Head of caudate nucleus (tissue), 42 donors: ENCODE data around the gene S100A13.
"Not testable (repeated sequence)": the region's sequence is repeated elsewhere in the genome, so short reads cannot be mapped to it uniquely, and the experiment has no call there.

Source experiments
- DNase-seq, 42 donors: peaks; one replicate each; pipeline versions ENCODE4 v3.0.0 to v3.0.0-alpha.2; 2020 to 2021; ENCODE audit warnings: mixed read lengths in 7 of 42
- intact Hi-C: fragments of 100-400 bp; cut with DNase I; formaldehyde crosslinking; loops from one replicate; pipeline ENCODE4 v1.15.0; 2022

The S100A13 gene

DNA sequence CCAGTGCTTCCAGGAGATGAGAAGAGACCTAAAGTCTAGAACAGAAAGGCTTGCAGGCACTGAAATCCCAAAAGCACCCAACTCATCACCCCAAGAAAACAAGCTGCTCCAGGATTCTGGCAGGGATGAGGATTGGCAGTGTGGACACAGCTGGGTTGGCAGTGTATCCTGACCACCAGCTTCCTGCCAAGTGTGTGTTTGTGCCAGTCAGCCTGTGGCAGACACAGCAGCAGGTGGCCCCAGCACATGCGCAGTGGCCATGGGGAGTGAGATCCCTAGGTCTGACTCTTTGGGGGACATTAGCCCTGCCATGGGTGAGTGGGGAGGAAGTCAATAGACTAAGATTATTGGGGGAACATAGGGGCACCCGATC is 22.5 kb upstream of the S100A13 start:
- peak; percentile 55 to 92 (median 80) for DNase-seq
- intact Hi-C loops: no loop called here

DNA sequence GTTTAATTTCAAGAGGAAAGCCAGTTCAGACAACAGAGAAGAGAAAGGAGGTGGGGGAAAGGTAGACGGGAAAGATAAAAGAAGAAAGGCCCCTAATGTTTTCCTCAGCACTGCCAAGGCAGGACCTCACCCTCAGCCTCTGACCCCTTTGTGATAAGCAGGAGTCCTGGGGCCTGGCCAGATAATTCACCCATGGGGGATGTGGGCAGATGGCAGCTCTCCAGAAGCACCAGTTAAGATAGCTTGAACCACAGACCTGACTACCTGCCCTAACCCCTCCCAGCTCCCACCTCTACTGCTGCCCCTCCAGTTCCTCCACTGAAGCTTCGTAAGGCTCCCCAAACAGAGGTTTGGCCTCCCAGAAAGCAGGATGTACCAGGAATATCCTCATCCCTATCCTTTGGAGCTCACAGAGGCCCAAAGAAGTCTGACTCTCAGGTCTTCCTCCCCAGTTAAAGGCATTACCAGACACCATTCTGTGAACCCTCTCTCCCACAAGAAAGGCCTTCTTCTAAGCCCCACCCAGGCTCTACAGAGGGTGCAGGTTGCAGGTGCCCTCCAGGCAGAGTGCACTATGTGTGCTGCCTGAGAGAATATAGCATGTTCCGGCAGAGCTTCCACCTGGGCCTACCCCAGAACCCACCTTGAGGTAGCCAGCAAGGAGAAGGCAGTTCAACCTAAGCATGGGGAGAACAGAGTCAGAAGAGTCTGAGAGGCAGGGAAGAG is 22.0 kb upstream of the S100A13 start:
- intact Hi-C loops: no loop called here
- DNase-seq: peak in 1 of 42 donors; percentile 36

DNA sequence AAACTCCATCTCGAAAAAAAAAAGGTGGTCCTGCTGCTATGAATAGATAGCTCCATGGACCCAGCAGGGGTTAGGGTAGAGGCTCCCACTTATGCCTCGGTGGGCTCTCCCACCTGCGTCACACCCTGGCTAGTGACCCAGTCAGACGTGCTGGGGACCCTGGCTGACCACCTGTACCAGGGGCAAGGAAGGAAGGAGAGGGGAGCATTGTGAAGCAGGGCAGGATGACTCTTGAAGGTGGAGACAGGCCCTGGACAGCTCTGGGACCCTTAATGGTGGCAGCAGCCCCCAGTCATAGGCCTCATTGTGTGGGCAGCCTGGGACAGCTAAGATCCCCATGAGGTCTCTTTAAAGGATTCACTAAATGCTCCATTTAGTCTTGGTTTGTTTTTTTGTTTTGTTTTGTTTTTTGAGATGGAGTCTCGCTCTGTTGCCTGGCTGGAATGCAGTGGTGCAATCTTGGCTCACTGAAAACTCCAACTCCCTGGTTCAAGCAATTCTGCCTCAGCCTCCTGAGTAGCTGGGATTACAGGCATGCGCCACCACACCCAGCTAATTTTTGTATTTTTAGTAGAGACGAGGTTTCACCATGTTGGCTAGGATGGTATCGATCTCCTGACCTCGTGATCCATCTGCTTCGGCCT is 20.8 kb upstream of the S100A13 start:
- intact Hi-C loops: no loop called here

DNA sequence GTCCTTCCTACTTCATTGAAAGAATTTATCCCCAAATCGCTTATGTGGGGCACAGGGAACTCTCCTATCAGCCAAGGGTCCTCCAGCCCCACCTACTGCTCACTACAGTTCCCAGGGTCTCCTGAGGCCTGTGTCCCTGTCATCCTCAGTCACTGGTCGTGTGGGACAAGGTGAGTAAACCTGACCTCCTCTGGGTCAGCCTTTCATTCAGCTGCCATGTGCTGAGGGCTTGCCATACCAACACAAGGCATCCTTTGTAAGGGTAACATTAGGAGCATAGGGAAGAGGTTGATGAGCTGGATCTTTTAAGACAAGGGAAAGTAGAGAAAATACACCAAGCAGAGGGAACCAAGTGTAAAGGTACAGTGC is 20.0 kb upstream of the S100A13 start:
- intact Hi-C loops: no loop called here

More for the DNA sequence above, 20.8 kb upstream of the S100A13 start:
- peak in 1 of 42 donors; percentile 15 for DNase-seq

DNA sequence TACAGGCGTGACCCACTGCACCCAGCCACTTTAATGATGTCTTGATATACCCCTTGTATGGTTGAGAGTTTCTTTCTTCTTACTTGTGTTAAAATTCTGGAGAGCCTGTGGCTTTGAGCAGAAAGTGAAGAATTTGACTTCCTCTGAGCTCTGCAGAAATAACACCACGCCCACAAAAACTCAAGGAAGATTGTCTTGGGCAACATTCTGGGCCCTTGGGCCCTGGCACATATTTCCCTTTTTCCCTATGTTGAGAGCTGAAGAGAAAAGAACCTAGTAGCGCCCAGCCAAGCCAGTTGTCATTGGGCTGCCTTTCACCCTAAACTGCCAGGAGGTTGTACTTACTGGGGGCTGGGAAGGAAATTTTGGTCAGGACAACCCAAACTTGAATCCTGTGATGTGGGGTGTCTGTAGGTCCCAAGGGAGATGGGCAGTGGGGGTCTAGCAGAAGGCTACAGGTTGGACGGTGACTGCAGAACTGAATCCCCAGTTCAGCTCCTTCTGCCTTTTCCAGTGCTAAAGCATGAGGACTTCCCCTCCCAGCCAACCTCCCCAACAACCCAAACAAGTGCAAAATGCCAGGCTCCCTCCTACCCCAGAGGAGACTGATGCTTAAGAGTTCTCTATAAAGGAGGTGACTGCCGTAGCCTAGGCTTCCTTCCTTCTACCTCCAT is 19.5 kb upstream of the S100A13 start:
- DNase-seq: peak in 1 of 42 donors; percentile 37
- intact Hi-C loops: no loop called here

More for the DNA sequence above, 20.0 kb upstream of the S100A13 start:
- peak in 1 of 42 donors; percentile 39 for DNase-seq

DNA sequence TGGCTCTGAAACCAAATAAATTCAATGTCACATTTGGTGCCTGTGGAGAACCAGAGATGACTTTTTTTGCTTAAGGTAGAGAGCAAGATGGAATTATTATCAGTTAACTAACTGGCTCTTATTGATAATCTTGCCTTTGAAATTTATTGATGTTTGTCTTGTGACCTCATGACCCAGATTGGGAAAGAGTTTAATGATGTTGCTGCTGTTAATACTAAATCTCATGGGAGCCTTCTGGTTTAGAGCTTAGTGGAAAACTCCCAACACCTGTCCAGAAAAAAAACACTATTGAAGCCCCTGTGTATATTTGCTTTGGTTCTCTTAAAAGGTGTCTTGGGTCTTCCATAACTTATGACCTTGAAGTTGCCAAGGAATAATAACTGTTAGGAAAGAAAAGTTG is 16.5 kb upstream of the S100A13 start:
- DNase-seq: no peak
- intact Hi-C loops: no loop called here

DNA sequence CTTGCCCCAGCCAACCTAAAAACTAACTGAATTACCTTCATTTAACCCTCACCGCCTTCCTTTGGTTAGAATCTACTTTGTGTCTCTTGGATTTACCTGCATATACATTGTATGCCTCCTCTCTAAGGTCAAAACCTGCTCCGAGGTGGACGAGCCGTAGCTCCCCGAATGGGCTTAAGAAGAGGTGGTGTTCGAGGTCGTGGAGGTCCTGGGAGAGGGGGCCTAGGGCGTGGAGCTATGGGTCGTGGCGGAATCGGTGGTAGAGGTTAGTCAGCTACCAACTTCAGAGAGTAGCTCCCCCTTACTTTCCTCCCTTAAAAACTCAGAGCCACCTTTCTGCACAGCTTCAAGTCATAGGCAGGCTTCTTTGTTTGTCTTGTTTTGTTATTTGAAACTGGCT is 15.8 kb upstream of the S100A13 start:
- intact Hi-C loops: no loop called here
- peak in 1 of 42 donors; percentile 31 for DNase-seq

DNA sequence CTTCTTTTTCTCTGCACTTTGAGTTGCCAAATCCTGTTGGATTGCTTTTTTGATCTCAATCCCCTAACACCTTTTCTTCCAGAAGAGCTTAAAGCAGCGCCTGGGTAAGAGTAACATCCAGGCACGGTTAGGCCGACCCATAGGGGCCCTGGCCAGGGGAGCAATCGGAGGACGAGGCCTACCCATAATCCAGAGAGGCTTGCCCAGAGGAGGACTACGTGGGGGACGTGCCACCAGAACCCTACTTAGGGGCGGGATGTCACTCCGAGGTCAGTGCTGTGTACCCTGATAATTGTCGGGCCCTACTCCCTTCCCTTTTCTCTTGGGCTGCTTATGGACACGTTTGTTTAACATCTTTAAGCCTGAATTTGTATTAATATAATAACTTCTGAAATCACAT is 14.9 kb upstream of the S100A13 start:
- intact Hi-C loops: no loop called here
- peak in 2 of 42 donors; percentile 17 to 18 for DNase-seq

DNA sequence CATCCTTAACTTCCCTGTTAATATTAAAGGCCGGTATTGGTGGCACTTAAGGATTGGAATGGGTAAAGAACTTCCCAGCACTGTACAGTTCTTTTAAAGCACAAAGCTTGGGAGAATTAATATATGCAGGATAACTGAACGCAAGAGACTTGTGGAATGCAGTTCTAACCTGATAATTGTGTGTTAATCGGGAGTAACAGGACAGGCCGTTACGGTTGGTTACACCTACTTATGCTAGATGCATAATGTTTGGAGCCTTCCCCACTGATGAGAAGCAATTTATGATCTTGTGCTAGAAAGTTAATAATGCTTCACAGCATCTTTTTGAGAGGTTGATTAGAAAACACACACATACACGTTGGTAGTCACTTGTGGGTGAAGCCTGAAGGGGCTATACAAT is 13.6 kb upstream of the S100A13 start:
- intact Hi-C loops: no loop called here

DNA sequence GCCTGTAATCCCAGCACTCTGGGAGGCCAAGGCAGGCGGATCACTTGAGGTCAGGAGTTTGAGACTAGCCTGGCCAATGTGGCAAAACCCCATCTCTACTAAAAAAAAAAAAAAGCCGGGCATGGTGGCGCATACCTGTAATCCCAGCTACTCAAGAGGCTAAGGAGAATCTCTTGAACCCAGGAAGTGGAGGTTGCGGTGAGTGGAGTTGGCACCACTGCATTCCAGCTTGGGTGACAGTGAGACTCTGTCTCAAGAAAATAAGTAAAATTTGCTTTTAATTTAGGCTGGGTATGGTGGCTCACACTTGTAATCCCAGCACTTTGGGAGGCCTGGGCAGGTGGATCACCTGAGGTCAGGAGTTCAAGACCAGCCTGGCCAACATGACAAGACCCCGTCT is 12.9 kb upstream of the S100A13 start:
- intact Hi-C loops: not testable (repeated sequence)

More for the DNA sequence above, 13.6 kb upstream of the S100A13 start:
- DNase-seq: no peak

DNA sequence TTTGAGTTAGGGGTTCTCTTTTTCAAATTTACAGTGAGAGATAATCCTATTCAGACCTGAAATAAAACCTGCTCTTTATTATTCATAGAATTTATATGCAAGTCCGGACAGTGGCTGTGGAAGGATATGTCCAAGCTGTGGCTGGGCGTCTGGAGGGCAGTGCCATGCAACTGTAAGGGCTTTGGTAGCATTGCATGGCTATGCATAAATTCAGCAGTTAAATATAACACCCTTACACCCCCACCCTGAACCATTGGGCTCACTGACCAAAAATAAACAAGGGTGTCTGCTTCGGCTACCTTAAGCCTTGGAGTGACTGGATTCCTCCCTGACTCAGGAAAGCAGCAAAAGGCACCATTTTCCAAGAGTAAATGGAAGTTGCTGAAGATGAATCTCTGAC is 12.0 kb upstream of the S100A13 start:
- intact Hi-C loops: no loop called here
- peak in 2 of 42 donors; percentile 12 to 28 for DNase-seq

More for the DNA sequence above, 12.9 kb upstream of the S100A13 start:
- DNase-seq: peak in 2 of 42 donors; percentile 3 to 23

DNA sequence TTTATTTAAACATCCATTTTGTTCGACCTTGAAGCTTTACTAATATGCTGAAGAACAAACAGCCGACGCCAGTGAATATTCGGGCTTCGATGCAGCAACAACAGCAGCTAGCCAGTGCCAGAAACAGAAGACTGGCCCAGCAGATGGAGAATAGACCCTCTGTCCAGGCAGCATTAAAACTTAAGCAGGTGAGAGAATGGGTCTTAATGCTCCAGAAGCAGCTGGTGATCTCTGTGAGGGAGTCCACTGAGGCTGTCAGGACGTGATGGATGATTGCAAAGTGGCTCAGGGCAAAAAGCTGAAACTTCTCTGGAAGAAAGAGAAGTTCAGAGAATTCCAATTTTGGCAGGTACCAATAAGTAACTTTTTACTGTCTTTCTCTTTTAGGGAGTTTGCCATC is 11.0 kb upstream of the S100A13 start:
- DNase-seq: peak in 1 of 42 donors; percentile 4
- intact Hi-C loops: no loop called here

DNA sequence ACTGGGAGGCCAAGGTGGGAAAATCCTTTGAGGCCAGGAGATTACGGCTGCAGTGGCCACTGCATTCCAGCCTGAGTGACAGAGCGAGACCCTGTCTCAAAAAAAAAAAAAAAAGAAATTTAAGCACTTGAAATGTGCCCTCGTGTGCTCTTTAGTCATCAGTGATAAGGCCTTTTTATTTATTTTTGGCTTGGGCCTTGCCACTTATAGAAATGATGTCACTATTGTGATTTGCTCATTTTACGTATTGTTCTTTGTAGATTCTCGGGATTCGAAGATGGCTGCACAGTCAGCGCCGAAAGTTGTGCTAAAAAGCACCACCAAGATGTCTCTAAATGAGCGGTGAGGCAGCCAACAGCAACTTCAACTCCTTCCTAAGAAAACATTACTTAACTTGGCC is 9.0 kb upstream of the S100A13 start:
- intact Hi-C loops: no loop called here
- DNase-seq: peak in 1 of 42 donors; percentile 24

DNA sequence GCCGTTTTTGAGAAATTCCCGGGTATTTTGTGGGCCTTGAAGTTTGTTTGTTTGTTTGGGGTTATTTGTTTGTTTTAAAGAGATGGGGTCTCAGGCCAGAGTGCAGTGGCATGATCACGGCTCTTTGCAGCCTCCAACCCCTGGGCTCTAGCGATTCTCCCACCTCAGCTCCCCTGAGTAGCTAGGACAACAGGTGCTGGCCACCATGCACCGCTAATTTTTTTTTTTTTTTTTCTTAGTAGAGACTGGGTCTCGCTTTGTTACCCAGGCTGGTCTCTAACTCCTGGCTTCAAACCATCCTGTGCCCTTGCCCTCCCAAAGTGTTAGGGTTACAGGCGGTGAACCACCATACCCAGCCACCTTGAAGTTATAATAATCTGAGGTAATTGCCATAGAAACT is 8.6 kb upstream of the S100A13 start:
- no peak for DNase-seq
- intact Hi-C loops: no loop called here

DNA sequence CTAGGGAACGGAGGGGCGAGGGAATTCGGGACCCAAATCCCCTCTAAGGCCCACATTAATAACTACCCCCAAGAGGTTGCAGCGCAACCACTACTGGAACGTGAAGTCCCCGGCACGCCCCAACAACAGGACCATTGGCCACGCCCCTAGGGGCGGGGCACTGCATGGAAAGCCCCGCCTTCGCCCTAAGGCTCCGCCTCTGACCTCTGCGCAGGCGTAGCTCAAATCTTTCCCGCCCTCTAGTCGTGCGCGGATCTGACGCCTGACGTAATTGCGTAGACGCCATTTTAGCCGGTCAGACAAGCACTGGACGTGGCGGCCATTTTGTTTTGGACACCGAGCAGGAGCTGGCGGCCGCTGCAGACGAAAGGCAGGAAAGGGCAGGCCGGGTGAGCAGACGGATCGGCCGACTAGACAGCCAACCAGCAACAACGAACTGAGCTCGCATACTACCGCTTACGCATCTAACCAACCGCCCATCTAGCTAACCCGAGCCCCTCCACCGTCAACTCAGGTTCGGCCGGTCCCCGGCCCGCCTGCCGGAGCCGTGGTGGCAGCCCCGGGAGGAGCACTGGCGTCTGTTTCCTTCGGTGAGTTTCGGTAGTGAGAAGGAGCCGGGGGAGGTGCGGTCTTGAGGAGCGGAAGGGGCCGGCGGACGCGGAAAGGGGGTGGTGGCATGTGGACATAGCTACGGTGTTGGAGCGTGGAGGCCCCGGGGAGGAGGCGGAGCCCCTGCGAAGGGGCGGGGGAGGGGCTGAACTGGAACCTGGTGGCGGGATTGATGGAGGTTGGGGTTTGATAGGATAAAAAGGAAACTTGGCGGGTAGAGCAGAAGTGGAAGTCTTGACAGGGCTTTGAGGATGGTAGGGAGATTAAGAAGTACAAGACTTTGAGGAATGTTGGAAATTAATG is 6.7 kb upstream of the S100A13 start, which contains the start of gene CHTOP:
Gene CHTOP, plus strand, starts transcription at position 313 of the 912 bp plus-strand sequence. CDS start 2,523 bp downstream, outside the sequence.
- DNase-seq: peak; percentile 97 to 100 (median 99)
- intact Hi-C loops: no loop called here

DNA sequence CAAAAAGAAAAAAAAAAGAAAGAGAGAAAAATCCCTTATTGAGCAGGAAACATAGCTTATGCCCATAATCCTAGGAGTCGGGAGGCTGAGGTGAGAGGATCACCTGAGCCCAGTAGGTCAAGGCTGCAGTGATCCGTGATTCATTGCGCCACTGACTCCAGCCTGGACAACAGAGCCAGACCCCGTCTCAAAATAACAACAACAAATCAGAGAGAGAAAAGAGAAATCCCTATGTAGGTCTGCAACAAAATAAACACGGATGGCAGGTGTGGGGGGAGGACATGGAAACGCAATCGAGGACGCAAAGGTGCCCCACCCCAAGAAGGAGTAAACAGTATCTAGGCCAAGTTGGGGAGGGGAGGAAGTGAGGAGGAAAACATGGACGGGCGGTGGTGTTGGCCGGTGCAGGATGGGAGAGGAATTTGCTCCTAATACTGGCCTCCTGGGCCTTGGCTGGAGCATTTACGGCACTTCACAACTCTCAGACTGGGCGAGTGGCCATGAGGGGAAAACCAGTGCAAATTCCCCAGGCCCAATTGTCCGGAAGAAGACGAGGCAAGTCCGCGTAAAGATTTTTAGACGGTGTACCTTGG is 6.0 kb upstream of the S100A13 start:
- DNase-seq: peak in 6 of 42 donors; percentile 8 to 49 (median 32)
- intact Hi-C loops: no loop called here

DNA sequence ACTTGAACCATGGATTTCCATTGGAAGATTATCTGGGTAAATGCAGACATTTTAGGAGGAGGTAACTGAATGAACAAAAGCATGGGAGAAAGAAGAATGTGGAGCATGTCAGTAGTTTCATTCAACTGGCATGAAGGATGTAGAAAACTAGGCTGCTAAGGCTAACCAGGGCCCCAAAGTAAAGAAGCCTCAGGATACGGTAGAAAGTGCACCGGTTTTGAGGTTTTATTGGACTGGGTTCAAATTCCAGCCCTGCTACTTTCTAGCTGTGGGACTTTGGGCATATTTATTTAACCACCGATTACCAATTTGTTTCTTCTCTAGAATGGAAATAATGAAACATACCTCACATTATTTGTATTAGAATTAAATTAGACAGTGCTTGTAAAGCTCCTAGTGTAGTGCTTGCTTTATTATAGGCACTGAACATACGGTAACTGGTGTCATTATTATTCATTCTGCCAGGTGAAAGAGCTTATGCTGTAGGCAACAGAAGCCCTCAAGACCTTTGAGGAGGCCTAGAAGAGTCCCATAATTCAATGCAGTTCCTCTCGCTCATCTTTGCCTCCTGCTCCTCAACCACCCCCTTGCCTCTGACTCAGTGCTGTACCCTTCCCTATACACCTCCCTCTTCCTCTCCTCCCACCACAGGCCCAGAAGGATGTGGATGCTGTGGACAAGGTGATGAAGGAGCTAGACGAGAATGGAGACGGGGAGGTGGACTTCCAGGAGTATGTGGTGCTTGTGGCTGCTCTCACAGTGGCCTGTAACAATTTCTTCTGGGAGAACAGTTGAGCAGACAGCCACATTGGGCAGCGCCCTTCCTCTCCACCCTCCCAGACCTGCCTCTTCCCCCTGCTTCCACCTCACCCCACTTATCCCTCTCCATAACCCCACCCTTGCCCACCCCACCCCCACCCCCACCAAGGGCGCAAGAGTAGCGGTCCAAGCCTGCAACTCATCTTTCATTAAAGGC is 4.0 kb upstream of the S100A13 start:
- intact Hi-C loops: no loop called here
- peak in 24 of 42 donors; percentile 30 to 88 (median 57) for DNase-seq
